ENCODE measurements around the gene SCGB1C2. TPM values are rescaled to one million over a fixed set of nuclear protein-coding genes. Genes with fewer than 3 reads are reported as not detected.

SCGB1C2 gene
- total RNA-seq, 3 donors from 2014 or later (not counting 1 experiment from before 2014, with no cell fraction given) = not detected

- Histone ChIP-seq H3K4me1 (ENCODE audit: control insufficient read depth, insufficient read depth, low read length) (peaks cover 8% of the 10 kb centered on the region), H3K4me3 (ENCODE audit: low read length) (no peak overlapping the region), H3K27ac (ENCODE audit: low read length) (no peak overlapping the region), H3K9me3 (ENCODE audit: control insufficient read depth, insufficient read depth, low read length) (no peaks in the 10 kb centered on the region), H3K36me3 (ENCODE audit: control insufficient read depth, insufficient read depth, low read length) (no peaks in the 10 kb centered on the region), H3K27me3 (ENCODE audit: control insufficient read depth, insufficient read depth, low read length) (no peaks in the 10 kb centered on the region)
- Mint-ChIP-seq H3K4me3 (no peak overlapping the region), H3K27ac (no peak overlapping the region), H3K36me3 (no peaks in the 10 kb centered on the region), H3K4me1 (no peaks in the 10 kb centered on the region), H3K27me3 (ENCODE audit: low read depth in 2 of 2) (no peaks in the 10 kb centered on the region), H3K9me3 (no peaks in the 10 kb centered on the region)
- DNase-seq (peak in 1 of 2 donors; percentile 11), ATAC-seq (no peak)
- 82% methylated on average over 17 of the region's 17 CpGs for whole genome bisulfite sequencing (ENCODE audit: insufficient coverage)
- TF ChIP-seq CTCF (IDR thresholded peaks at IDR 0.05) = no peak
- intact Hi-C loops (cut with micrococcal nuclease) = no loop called here
Measured at GRCh38 chr17:147796-148740, 10.7 kb downstream of the SCGB1C2 start.

- Histone ChIP-seq H3K4me3 (ENCODE audit: low read length) (no peak overlapping the region), H3K36me3 (ENCODE audit: control insufficient read depth, insufficient read depth, low read length) (no peaks in the 10 kb centered on the region), H3K4me1 (ENCODE audit: control insufficient read depth, insufficient read depth, low read length) (peaks cover 4% of the 10 kb centered on the region), H3K27ac (ENCODE audit: low read length) (no peak overlapping the region), H3K9me3 (ENCODE audit: control insufficient read depth, insufficient read depth, low read length) (no peaks in the 10 kb centered on the region), H3K27me3 (ENCODE audit: control insufficient read depth, insufficient read depth, low read length) (no peaks in the 10 kb centered on the region)
- no peak overlapping the region for H3K27ac Mint-ChIP-seq
- intact Hi-C loops (cut with micrococcal nuclease) = no loop called here
- H3K36me3 Mint-ChIP-seq = no peaks in the 10 kb centered on the region
- DNase-seq (peak in 1 of 2 donors; percentile 3), ATAC-seq (no peak)
- no peaks in the 10 kb centered on the region for H3K9me3 Mint-ChIP-seq
- H3K4me1 Mint-ChIP-seq = no peaks in the 10 kb centered on the region
- TF ChIP-seq CTCF (IDR thresholded peaks at IDR 0.05) = no peak
- 73% methylated on average over 10 of the region's 11 CpGs for WGBS (ENCODE audit: insufficient coverage)
- no peak overlapping the region for H3K4me3 Mint-ChIP-seq
- H3K27me3 Mint-ChIP-seq (ENCODE audit: low read depth in 2 of 2) = no peaks in the 10 kb centered on the region
Measured at GRCh38 chr17:148757-149156, 11.4 kb downstream of the SCGB1C2 start.

- intact Hi-C loops (cut with micrococcal nuclease) = no loop called here
- no peaks in the 10 kb centered on the region for H3K27me3 ChIP-seq (ENCODE audit: control insufficient read depth, insufficient read depth, low read length)
- H3K4me1 Mint-ChIP-seq = no peaks in the 10 kb centered on the region
Measured at GRCh38 chr17:149231-149630, 11.9 kb downstream of the SCGB1C2 start.

More at GRCh38 chr17:149231-149630, 11.9 kb downstream of the SCGB1C2 start:
- Histone ChIP-seq H3K4me3 (ENCODE audit: low read length) (no peak overlapping the region), H3K27ac (ENCODE audit: low read length) (no peak overlapping the region), H3K36me3 (ENCODE audit: control insufficient read depth, insufficient read depth, low read length) (no peaks in the 10 kb centered on the region), H3K9me3 (ENCODE audit: control insufficient read depth, insufficient read depth, low read length) (no peaks in the 10 kb centered on the region), H3K4me1 (ENCODE audit: control insufficient read depth, insufficient read depth, low read length) (peaks cover under 1% of the 10 kb centered on the region)
- Mint-ChIP-seq H3K9me3 (no peaks in the 10 kb centered on the region), H3K4me3 (no peak overlapping the region), H3K27ac (no peak overlapping the region), H3K36me3 (no peaks in the 10 kb centered on the region), H3K27me3 (ENCODE audit: low read depth in 2 of 2) (no peaks in the 10 kb centered on the region)
- 82% methylated on average over 7 of the region's 7 CpGs for WGBS (ENCODE audit: insufficient coverage)
- no peak for ATAC-seq
- no peak for DNase-seq
- no peak for TF ChIP-seq CTCF (IDR thresholded peaks at IDR 0.05)
